ENCODE measurements around the gene WDR7.
A peak's percentile ranks its signal among the peaks of the same experiment; 100 is the strongest.

Gene WDR7

DNA sequence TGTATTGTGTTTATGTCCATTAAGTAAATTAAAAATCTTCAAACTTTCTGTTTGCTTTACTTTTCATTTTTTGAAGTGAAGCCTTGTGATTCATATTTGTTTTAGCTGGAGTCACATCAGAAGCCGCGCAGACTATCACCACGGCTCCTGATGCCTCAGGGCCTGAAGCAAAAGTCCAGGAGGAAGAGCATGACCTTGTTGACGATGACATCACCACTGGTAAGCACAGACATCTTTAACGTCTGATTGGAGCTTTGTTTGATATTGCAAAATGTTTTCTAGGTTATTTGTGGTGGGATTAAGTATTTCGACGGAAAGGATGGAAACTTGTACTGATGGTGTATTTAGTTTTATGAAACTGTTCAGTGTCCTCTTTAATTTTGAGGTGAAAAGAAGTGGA is 164.8 kb downstream of the WDR7 start:
- no peak for DNase-seq

- no peak for DNase-seq
These were observed 172.9 kb downstream of the WDR7 start for GRCh38 chr18:56823986-56824565.

DNA sequence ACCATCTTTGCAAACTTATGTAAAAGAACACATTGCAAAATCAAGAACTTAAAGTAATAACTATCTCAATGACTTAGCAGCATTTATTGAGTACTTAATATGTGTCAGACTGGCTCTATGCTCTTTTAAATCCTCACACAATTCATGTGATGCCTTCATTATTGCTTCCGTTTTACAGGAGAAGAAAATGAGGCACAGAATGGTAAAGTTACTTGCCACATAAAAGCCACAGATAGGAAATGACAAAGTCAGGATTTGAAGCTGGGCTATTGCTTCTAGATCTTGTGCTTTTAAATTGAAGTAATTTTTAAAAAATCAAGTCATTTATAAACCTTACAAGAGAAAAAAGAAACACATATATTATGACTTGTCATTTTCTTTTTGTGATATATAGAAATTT is 174.2 kb downstream of the WDR7 start:
- DNase-seq: no peak

DNA sequence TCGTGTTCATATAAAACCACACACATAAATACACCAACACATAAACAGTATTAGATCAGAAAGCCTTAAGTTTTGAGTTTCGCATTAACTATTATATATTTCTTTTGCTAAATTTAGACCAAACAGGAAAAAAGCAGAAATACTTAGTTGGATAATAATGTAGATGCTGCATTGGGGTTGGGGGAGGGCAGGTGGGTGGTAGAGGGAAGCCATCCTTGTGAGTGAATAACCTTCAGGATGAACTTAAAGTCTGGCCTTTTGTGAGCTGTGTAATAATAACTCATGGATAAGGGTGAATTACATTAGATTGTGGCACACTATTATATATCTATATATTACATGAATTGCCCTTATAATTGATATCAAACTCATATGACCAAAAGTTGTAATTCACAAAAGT is 174.7 kb downstream of the WDR7 start:
- DNase-seq: no peak

DNA sequence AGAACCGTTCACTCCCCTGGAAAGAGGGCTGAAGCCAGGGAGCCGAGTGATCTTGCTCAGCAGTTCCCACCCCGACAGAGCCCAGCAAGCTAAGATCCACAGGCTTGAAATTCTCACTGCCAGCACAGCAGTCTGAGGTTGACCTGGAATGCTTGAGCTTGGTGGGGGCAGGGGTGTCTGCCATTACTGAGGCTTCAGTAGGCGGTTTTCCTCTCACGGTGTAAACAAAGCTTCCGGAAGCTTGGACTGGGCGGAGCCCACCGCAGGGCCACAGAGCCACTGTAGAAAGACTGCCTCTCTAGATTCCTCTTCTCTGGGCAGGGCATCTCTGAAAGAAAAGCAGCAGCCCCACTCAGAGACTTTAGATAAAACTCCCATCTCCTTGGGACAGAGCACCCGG is 180.8 kb downstream of the WDR7 start:
- DNase-seq: no peak

DNA sequence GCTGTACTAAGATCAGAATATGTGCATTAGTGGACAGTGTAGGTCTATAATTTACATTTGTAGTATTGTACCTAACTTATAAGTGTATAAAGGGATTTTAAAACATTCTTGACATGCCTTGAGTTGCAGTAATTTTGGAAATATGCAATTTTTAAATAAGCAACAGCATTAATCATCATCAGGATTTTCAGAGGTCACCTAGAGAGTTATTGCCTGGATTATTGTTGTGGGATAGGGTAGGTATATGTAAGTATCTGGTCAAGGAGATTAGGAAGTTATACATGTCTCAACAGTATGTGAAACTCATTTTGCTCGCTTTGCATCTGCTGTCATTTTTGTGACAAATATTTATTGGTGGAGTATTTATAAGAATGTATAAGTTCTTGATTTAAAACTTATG is 184.2 kb downstream of the WDR7 start:
- DNase-seq: no peak

DNA sequence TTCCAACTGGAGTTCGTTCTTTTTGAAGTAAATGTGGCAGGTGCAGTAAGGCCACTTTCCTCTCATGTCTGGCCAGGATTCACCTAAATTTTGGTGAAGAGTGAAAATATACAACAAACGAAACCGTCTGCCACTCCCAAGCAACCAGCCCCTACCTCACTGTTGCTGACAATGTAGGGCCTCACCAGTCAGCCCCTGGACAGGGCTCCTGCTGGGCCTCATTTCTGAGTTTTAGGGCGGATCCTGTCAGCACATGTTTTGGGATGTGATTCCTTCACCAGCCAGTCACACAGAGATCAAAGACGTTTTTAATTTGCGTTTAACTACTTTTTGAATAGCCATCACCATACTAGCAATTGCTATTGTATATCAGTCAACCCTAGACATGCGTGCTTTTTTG is 185.0 kb downstream of the WDR7 start:
- no peak for DNase-seq

- DNase-seq: no peak
These were observed 190.7 kb downstream of the WDR7 start for GRCh38 chr18:56841836-56842235.

DNA sequence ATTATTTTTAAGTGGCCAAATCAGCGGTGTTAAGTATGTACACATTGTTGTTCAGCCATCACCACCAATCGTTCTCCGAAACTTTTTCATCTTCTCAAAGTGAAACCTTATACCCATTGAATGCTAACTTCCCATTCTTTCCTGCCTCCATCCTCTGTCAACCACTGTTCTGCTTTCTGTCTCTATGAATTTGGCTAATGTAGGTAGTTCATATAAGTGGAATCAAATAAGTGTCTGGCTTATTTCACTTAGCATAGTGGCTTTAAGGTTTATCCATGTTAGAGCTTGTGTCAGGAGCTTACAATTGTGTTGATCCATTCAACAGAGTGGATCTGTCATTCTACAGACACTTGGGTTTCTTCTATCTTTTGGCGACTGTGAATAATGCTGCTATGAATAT is 192.1 kb downstream of the WDR7 start:
- DNase-seq: no peak

DNA sequence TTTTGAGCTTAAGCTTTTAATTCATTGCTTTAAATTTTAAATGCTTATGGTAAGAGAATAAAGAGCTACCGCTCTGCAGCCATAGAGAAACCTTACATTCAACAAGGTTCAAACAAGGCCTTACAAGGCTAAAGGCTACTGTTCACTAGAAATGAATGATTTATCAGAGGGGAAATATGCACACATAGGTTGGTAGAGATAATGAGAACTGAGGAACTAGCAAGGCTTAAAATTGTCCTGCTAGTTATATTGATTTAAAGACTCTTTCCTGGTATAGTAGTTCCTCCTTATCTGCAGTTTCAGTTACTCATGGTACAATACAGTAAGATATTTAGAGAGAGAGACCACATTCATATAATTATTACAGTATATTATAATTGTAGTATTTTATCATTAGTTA is 193.4 kb downstream of the WDR7 start:
- no peak for DNase-seq

DNA sequence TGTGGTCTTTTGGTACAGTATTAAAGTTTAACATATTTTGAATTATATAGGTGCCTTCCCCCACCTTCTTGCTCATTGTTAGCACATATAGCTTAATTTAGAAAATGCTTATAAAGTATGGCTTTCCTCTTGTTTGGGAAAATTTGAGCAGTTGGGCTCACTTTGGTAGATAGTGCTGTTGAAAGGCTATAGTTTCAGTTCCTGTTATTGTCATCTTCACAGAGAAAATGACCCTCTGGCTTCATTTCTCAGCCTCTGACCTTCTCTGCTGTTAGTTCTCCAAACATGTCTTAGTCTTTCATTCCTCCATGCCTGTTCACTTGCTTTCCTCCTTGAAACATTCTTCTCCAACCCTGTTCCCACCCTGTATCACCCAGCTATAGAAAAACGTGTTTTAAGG is 200.6 kb downstream of the WDR7 start:
- no peak for DNase-seq

DNA sequence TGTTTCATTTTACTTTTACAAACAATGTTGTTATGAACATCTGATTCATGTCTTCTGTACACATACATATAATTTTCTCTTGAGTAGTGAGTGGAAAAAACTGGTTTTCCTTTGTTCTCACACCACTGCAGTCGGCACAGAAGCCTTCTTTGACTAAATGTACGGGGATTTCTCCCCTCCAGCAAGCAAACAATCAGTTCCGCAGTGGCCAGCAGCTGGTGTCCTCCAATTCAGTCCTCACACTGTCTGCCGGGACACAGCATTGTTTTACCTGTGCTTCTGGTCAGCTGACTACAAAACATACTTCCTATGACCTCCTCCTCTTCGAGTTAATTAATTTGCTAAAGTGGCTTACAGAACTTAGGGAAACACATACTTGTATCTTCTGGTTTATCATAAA is 202.8 kb downstream of the WDR7 start:
- DNase-seq: no peak

DNA sequence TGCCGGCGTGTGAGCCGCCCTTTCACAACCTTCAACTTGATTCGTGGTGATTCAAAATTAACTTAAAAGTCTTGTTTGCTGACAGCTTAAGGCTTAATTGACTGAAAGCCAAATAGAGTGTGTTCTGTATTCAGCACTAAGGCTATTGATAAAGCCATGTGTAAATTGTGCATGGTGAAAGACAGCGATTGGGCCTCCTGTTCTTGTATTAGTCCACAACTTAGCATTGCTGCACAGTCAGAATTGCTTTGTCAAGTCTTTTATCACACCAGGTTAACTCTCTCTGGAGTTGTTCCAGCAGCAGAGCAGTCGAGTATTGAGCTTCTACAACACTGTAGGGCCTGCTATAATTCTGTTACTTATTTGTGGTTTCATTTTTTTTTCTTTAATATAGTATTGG is 210.1 kb downstream of the WDR7 start:
- DNase-seq: peak; percentile 61

GRCh38 chr18:56869189-56869777 is 218.1 kb downstream of the WDR7 start:
- no peak for DNase-seq

DNA sequence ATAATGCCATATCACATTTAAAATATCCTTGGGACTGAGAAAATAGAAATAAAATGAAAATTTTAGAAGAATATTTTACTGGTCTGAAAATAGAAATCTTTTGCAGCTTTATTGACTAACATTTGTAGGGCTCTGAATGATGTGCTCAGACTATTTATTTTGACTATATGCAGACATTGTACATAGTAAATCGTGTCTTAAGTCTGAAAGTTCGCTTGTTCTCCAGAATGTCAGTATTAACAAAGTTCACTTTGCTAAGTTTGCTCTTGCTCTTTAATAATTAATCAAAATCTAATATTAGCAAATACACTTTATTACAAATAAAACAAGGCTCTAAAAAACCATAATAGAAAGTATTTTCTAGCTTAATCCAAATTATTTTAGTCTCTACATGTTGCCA is 219.8 kb downstream of the WDR7 start:
- DNase-seq: no peak

DNA sequence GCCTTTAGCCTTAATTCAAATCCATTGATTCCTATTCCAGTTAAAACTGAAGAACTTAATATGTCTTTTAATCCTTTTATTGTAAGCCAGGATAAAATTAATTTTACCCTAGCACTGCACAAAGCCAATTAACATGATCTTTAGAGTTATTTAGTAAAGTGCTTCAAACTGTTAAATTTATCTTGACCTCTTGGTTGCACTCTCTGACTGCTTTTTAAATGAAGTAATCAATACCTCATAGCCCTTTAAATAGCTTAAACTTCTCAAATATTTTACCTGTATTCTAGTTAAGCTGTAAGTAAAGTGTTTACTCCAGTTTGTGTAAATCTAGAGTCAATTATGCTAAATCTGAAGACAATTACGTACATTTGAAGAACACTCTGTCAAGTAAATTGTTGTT is 221.0 kb downstream of the WDR7 start:
- DNase-seq: no peak

- DNase-seq: no peak
These were observed 222.4 kb downstream of the WDR7 start for GRCh38 chr18:56873441-56874140.

DNA sequence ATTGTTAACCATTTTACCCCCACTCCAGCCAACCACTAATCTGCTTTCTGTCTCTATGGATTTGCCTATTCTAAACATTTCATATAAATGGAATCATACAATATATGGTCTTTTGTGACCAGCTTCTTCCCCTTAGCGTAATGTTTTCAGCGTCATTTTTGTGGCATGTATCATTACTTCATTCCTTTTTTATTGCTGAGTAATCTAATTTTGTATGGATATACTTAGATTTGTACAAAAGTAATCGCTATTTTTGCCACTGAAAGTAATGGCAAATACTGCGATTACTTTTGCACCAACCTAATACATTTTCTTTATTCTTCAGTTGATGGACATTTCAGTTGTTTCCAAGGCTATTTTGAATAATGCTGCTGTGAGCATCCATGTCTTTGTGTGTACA is 227.6 kb downstream of the WDR7 start:
- DNase-seq: no peak

GRCh38 chr18:56884511-56884910 is 233.4 kb downstream of the WDR7 start:
- no peak for DNase-seq

DNA sequence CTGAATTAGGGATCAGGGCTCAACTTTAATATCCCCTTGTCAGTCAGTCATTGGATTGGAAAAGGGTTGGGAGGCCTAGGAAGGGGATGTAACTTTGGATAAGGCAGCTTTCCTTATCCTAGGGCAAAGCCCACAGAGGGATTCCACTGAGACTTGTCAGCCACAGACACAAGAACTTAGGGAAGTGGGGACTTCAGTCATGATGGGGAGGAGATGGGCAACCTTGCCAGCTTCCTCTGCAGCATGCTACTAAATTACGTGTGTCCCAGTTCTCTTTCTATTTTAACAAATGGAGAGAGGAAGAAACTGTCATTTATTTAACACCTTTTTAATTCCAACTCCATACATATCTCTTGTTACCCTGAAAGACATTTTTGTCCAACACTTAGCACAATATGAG is 237.8 kb downstream of the WDR7 start:
- no peak for DNase-seq

DNA sequence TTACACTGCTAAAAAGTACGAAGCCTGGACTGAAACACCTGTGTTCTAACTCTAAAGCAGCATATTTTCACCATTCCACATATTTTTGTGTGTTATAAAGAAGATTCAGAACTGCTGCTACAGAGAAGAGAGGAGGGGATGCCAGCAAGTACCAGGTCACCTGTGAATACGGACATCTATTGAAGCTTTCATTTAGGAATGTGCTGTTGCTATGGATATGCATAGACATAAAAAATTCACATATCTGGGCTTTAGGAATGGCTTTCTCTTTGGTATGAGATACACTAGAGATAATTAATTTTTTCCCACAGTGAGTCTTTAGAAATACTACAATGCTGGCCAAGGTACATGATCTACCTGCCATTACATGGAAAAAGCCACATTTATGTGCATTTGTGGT is 238.5 kb downstream of the WDR7 start:
- no peak for DNase-seq

DNA sequence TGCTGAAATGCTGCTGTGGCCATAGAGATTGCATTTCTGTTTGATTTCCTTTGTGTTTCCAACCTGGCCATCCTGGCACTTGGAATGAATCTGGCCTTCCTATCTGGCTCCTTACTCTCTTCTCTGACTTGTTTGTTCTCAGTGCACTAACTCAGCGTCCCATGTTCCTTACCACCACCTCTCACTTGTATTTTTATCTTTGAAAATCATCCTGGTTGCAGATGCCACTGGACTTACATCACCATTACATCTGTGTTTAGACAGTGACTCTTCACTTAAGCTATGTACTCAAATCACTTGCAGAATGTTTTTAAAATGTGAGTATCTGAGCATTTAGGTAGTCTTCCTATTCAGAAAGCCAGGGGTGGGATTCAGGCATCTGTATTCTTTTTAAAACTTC is 239.5 kb downstream of the WDR7 start:
- DNase-seq: no peak

DNA sequence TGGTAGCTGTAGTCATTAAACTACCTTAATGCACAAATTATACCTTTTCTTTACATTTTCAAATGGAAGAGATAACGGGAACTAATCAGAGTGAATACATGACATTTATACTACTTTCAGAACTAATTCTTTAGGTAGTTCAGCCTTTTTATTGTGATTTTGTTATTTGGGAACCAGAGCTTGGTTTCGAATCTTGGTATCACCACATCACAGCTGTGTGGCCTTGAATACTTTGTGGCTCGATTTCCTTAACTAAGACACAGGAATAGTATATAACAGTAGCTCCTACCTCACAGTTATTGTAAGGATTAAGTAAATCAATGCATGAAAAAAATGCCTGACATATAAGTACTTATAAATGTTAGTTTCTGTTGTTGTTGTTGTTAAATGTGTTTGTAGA is 240.0 kb downstream of the WDR7 start:
- DNase-seq: no peak

DNA sequence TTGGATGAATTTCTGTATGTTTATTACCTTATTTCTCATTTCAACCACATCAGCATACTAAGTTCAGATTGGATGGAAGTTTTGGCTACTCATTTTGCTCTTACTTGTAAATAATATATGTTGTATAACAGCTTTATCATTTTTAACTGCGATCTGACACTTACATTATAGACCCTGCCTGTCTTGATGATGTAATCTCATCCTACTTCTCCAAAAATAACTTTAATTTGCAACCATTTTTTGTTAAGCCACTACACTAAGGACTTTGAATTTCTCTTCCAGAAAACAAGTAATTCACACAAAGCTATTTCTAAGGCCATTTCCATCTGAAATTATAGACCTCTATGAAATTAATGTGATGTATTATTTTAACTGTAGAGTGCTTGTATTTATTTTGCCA is 240.7 kb downstream of the WDR7 start:
- DNase-seq: no peak

DNA sequence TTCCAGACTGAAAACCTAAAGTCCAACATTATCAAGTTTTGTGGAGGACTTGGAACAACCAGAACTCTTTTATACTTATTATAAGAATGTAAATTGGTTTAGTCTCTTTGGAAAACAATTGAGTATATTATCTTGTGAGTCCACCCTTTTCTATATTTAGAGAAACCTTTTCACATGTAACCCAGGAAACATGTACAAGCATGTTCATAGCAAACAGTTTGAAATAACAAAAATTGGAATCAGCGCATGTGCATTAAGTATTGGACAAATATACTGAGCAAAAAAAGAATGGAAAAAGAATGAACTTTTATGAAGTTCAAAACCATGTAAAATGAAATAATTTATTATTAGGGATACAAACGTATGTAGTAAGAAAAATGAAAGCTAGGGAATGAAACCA is 246.0 kb downstream of the WDR7 start:
- DNase-seq: no peak

All from NCI-H1092 (cell line).